Heart left ventricle (tissue), 16 donors: ENCODE results near the gene RXRA. TPM values are rescaled to one million over a fixed set of nuclear protein-coding genes. Genes with fewer than 3 reads are reported as not detected.
A peak's percentile ranks its signal among the peaks of the same experiment; 100 is the strongest.

Source experiments
- ATAC-seq, 4 donors: fragments of 200-7000 bp; cut with Tn5 transposase; one replicate each; pipeline ENCODE4 v1.9.1; 2020 to 2022; ENCODE audit warnings: moderate library complexity in 4 of 4, mild to moderate bottlenecking in 3 of 4, moderate number of reproducible peaks in 1 of 4
- DNase-seq, 5 donors: peaks; one replicate each; pipeline ENCODE4 v3.0.0-alpha.2; 2020
- H3K27ac ChIP-seq, 12 donors: fragments of 200-600 bp; sonication (generic) in 4 of 12; one replicate each; pipeline versions ENCODE4 v1.5.0 to v1.8.0; 2016 to 2022; ENCODE audit warnings: mild to moderate bottlenecking in 2 of 12
- H3K27me3 ChIP-seq, 9 donors: fragments of 200-600 bp; sonication (generic) in 2 of 9; one replicate each; pipeline versions ENCODE4 v1.5.1 to v1.8.0; 2016 to 2022; ENCODE audit warnings: mild to moderate bottlenecking in 3 of 9
- H3K36me3 ChIP-seq, 9 donors: fragments of 200-600 bp; sonication (generic) in 2 of 9; one replicate each; pipeline versions ENCODE4 v1.5.0 to v1.8.0; 2018 to 2022; ENCODE audit warnings: mild to moderate bottlenecking in 2 of 9
- H3K4me1 ChIP-seq, 12 donors: fragments of 200-600 bp; sonication (generic) in 4 of 12; one replicate each; pipeline versions ENCODE4 v1.5.0 to v1.8.0; 2016 to 2022; ENCODE audit warnings: mild to moderate bottlenecking in 3 of 12
- H3K4me3 ChIP-seq, 12 donors: fragments of 200-600 bp; sonication (generic) in 4 of 12; one replicate each; pipeline versions ENCODE4 v1.5.0 to v1.8.0; 2017 to 2022; ENCODE audit warnings: mild to moderate bottlenecking in 9 of 12, moderate library complexity in 4 of 12
- H3K9me3 ChIP-seq, 12 donors: fragments of 200-600 bp; sonication (generic) in 4 of 12; one replicate each; pipeline versions ENCODE4 v1.5.0 to v1.8.0; 2016 to 2022; ENCODE audit warnings: mild to moderate bottlenecking in 1 of 12
- CTCF ChIP-seq, 12 donors: fragments of 200-600 bp; sonication (generic) in 4 of 12; IDR thresholded peaks; one replicate each; pipeline versions ENCODE4 v1.5.0 to v1.8.0; 2018 to 2022; ENCODE audit warnings: antibody characterized with exemption in 12 of 12, mild to moderate bottlenecking in 5 of 12
- POLR2A ChIP-seq, 2 donors: fragments of 450-650 bp; IDR thresholded peaks; one replicate each; pipeline ENCODE4 v1.6.1; 2017; ENCODE audit warnings: antibody characterized with exemption in 2 of 2, mild to moderate bottlenecking in 2 of 2, moderate library complexity in 2 of 2
- WGBS, 4 donors: extraction: QIAGEN DNeasy Blood & Tissue Kit in 2 of 4; methylation state at CpG; one replicate each; pipeline versions ENCODE4 v1.1.5 to v1.1.7; 2013 to 2018; 5-methylcytosine and 5-hydroxymethylcytosine counted together
- intact Hi-C, 10 donors: fragments of 100-400 bp; cut with DNase I; formaldehyde crosslinking; loops; one replicate each; pipeline versions ENCODE4 v1.11.1 to v1.14.2; 2022
- polyA plus RNA-seq, 2 donors: library from polyadenylated mRNA; stranded (reverse); fragments of 200-250 nt; gene quantifications; one replicate each; pipeline ENCODE4 v1.2.3, GENCODE V29; 2013
- total RNA-seq, 9 donors: library from RNA; depleted of rRNA in 2 of 9; stranded (reverse); fragments of >200 nt in 2 of 9; fragmentation: NEBNext Ultra II Directional in 3 of 9; extraction: Animal tissue kit (Norgen Biotek cat#: 25700) in 3 of 9; gene quantifications; one replicate each; pipeline versions ENCODE4 v1.1.0 to v1.2.4, GENCODE V29; 2016 to 2023
- donor health status: ischemic (EF 13 %, LVEDD 7.1; RV severe dilation, severe dysfunction).
- donor health status: healthy with polysubstance abuse.
- donor health status: DM: no; HTN: yes; CAD: no.
- donor health status: DM: no; HTN: no; CAD: no.
- donor health status: ischemic (EF 25% LVEDD 6.9; RV normal size, moderate dysfunction).
- donor health status: ischemic (EF 25% LVEDD 5.7; RV mildly dilated, moderate dysfunction).
- donor health status: healthy.
- donor health status: DM: yes; HTN: yes; CAD: no.
- donor health status: ischemic (EF 35%, LVEDD 5.7; RV mildly dilated, moderate dysfunction).
- donor health status: nonischemic (EF 11% LVEDD 7.7; RV severe dilation, severe dysfunction).
- donor health status: DM: yes; HTN: yes; CAD: no.
- donor health status: PGD.
- donor health status: ischemic (EF 29% LVEDD 5.4; RV normal size, mild dysfunction).
- donor health status: nonischemic (EF 23%, LVEDD 6.1; RV moderate dilation, normal function).

RXRA gene
- total and polyA plus RNA-seq, 11 donors, result 45.5 to 87.9 (median 54.9) TPM

GRCh38 chr9:134367791-134368490 is 41.7 kb downstream of the RXRA start:
- Histone ChIP-seq H3K9me3 (no peaks in the 10 kb centered on the region), H3K4me1 (peaks cover 15 to 94% (median 74%) of the 10 kb centered on the region in 12 donors), H3K4me3 (no peak overlapping the region), H3K36me3 (no peaks in the 10 kb centered on the region), H3K27me3 (no peaks in the 10 kb centered on the region), H3K27ac (peak overlapping the region in 2 of 12 donors; percentile 88 to 93)
- DNase-seq (no peak), ATAC-seq (no peak)
- 89 to 96% (median 92%) methylated on average over 15 to 19 of the region's 19 CpGs for WGBS, 4 donors
- intact Hi-C loops, result loop anchor here in 5 of 10 donors (2.0 to 5.0 kb wide), 6 partner anchors 34 to 64 kb away; partner anchors contain the start of gene RXRA (in 2 of the 5)
- TF ChIP-seq POLR2A (IDR thresholded peaks at IDR 0.05), result no peak
- no peak for TF ChIP-seq CTCF (IDR thresholded peaks at IDR 0.05)

- Histone ChIP-seq H3K36me3 (no peaks in the 10 kb centered on the region), H3K4me1 (peaks cover 15 to 94% (median 80%) of the 10 kb centered on the region in 12 donors), H3K4me3 (no peak overlapping the region), H3K27ac (no peak overlapping the region), H3K27me3 (no peaks in the 10 kb centered on the region), H3K9me3 (no peaks in the 10 kb centered on the region)
- DNase-seq (no peak), ATAC-seq (no peak)
- intact Hi-C loops, result loop anchor here in 4 of 10 donors (5.0 kb wide), 4 partner anchors 34 to 64 kb away; partner anchors contain the start of gene RXRA (in 1 of the 4)
- TF ChIP-seq POLR2A (IDR thresholded peaks at IDR 0.05), result no peak
- 79 to 92% (median 86%) methylated on average over 3 of the region's 3 CpGs for WGBS, 4 donors
Measured at GRCh38 chr9:134368571-134368970, 42.3 kb downstream of the RXRA start.

GRCh38 chr9:134369416-134370212 is 43.4 kb downstream of the RXRA start:
- H3K27me3 ChIP-seq, result no peaks in the 10 kb centered on the region
- peaks cover 25 to 94% (median 86%) of the 10 kb centered on the region in 12 donors for H3K4me1 ChIP-seq
- WGBS, 4 donors, result 77 to 82% (median 79%) methylated on average over 18 to 19 of the region's 19 CpGs
- TF ChIP-seq POLR2A (IDR thresholded peaks at IDR 0.05) (no peak), CTCF (IDR thresholded peaks at IDR 0.05) (no peak)
- intact Hi-C loops, result loop anchor here in 5 of 10 donors (5.0 to 10.0 kb wide), 5 partner anchors 33 to 65 kb away; partner anchors contain the start of gene RXRA (in 1 of the 5)
- ATAC-seq (no peak), DNase-seq (no peak)
- no peaks in the 10 kb centered on the region for H3K36me3 ChIP-seq
- H3K4me3 ChIP-seq, result no peak overlapping the region
- H3K9me3 ChIP-seq, result no peaks in the 10 kb centered on the region
- peak overlapping the region in 2 of 12 donors; percentile 4 to 97 for H3K27ac ChIP-seq

GRCh38 chr9:134370213-134370492 is 43.9 kb downstream of the RXRA start:
- intact Hi-C loops, result loop anchor here in 2 of 10 donors (10.0 kb wide), 1 partner anchor 65 kb away; no protein-coding TSS in a partner anchor
- H3K4me1 ChIP-seq, result peaks cover 29 to 94% (median 86%) of the 10 kb centered on the region in 12 donors
- 75 to 81% (median 79%) methylated on average over 13 to 15 of the region's 15 CpGs for WGBS, 4 donors
- H3K9me3 ChIP-seq, result no peaks in the 10 kb centered on the region
- H3K27ac ChIP-seq, result peak overlapping the region in 2 of 12 donors; percentile 4 to 97
- H3K4me3 ChIP-seq, result no peak overlapping the region
- H3K36me3 ChIP-seq, result no peaks in the 10 kb centered on the region
- no peaks in the 10 kb centered on the region for H3K27me3 ChIP-seq
- ATAC-seq (no peak), DNase-seq (no peak)
- no peak for TF ChIP-seq CTCF (IDR thresholded peaks at IDR 0.05)
- no peak for TF ChIP-seq POLR2A (IDR thresholded peaks at IDR 0.05)
